HepG2 (cell line): ENCODE results near the gene SYTL5. TPM values are rescaled to one million over a fixed set of nuclear protein-coding genes. Genes with fewer than 3 reads are reported as not detected.

Experiments used
- ATAC-seq: fragments of 200-7000 bp; cut with Tn5 transposase; 3 replicates; pipeline ENCODE4 v1.9.1; 2020; ENCODE audit warnings: mild to moderate bottlenecking, moderate library complexity
- BruUV-seq: library from RNA; stranded (reverse); fragments of 400-500 nt; replicated peaks from 2 replicates; lab custom pipeline; 2021; lab: Mats Ljungman, UMichigan
- CTCF ChIA-PET: fragments of 300-600 bp; formaldehyde crosslinking; extraction: SDS; loops from one replicate; lab custom pipeline; 2021; ENCODE audit warnings: low total read pairs, inconsistent platforms, low intra/inter-chr PET ratio; lab: Yijun Ruan, JAX
- POLR2A ChIA-PET: fragments of 350-600 bp; sonication (Branson Sonifier 250); formaldehyde crosslinking; loops from one replicate; lab custom pipeline; 2020; ENCODE audit warnings: antibody characterized with exemption, inconsistent platforms; lab: Yijun Ruan, JAX
- DNase-seq: peaks from one replicate; pipeline ENCODE4 v3.0.0-alpha.2; 2015; ENCODE audit warnings: low spot score
- FAIRE-seq: peaks from 3 replicates; lab custom pipeline; 2011; peaks lifted over from hg19 to GRCh38; lab: Jason Lieb, UNC
- H2AFZ ChIP-seq: one replicate; pipeline ENCODE4 v1.6.1; 2011; ENCODE audit warnings: low read length, inconsistent platforms
- H3K27ac ChIP-seq: fragments of 300-600 bp; 3 replicates; pipeline ENCODE4 v1.8.0; 2011; ENCODE audit warnings: mixed run types, mild to moderate bottlenecking, mixed read lengths, low read length, inconsistent platforms; ENCODE audit not compliant: insufficient read depth; ENCODE audit errors: extremely low read length
- H3K27me3 ChIP-seq, 2 experiments: fragments of 200-600 bp in 1 of 2; 2 replicates in 1 of 2; 3 replicates in 1 of 2; pipeline versions ENCODE4 v1.6.0 to v1.8.0; 2011; ENCODE audit warnings: low read length in 2 of 2, mild to moderate bottlenecking in 2 of 2, moderate library complexity in 2 of 2, inconsistent platforms in 1 of 2; ENCODE audit not compliant: insufficient read depth in 2 of 2, control insufficient read depth in 1 of 2
- H3K36me3 ChIP-seq, 2 experiments: fragments of 200-600 bp in 1 of 2; replicated peaks in 1 of 2; 2 replicates in 1 of 2; 3 replicates in 1 of 2; pipeline versions ENCODE4 v1.5.1 to v1.8.0; 2011; ENCODE audit warnings: low read length in 2 of 2, inconsistent platforms in 1 of 2; ENCODE audit not compliant: insufficient read depth in 2 of 2, control insufficient read depth in 1 of 2
- H3K4me1 ChIP-seq: 2 replicates; pipeline ENCODE4 v1.5.1; 2012; ENCODE audit warnings: low read length, inconsistent platforms; ENCODE audit not compliant: insufficient read depth
- H3K4me2 ChIP-seq: 2 replicates; pipeline ENCODE4 v1.6.0; 2011; ENCODE audit warnings: low read depth, low read length, inconsistent platforms
- H3K4me3 ChIP-seq, 3 experiments: fragments of 200-600 bp in 1 of 3; sonication (generic), shearing (Covaris generic) in 1 of 3; replicated peaks in 1 of 3; 2 replicates each; pipeline ENCODE4 v1.5.1; 2011 to 2016; ENCODE audit warnings: low read length in 3 of 3, inconsistent platforms in 2 of 3, low read depth in 2 of 3, mild to moderate bottlenecking in 2 of 3, control low read depth in 1 of 3, mixed read lengths in 1 of 3; ENCODE audit not compliant: insufficient read depth in 1 of 3
- H3K79me2 ChIP-seq: one replicate; pipeline ENCODE4 v1.6.1; 2011; ENCODE audit warnings: low read length, inconsistent platforms; ENCODE audit not compliant: insufficient read depth
- H3K9ac ChIP-seq: 2 replicates; pipeline ENCODE4 v1.6.0; 2011; ENCODE audit warnings: mild to moderate bottlenecking, low read depth, low read length, inconsistent platforms; ENCODE audit not compliant: insufficient read depth
- H3K9me3 ChIP-seq: 2 replicates; pipeline ENCODE4 v1.5.1; 2012; ENCODE audit warnings: mild to moderate bottlenecking, low read length
- H4K20me1 ChIP-seq: 2 replicates; pipeline ENCODE4 v1.6.0; 2011; ENCODE audit warnings: inconsistent platforms, mild to moderate bottlenecking, low read length, moderate library complexity; ENCODE audit not compliant: insufficient read depth
- FLYWCH1 ChIP-seq: sonication (generic); formaldehyde crosslinking; IDR thresholded peaks from 2 replicates; pipeline ENCODE4 v1.8.1; 2023; ENCODE audit warnings: mild to moderate bottlenecking, missing genetic modification reagents
- GTF3A ChIP-seq: sonication (generic); formaldehyde crosslinking; conservative IDR thresholded peaks from 2 replicates; pipeline ENCODE4 v1.4.0; 2020; ENCODE audit warnings: mild to moderate bottlenecking, missing genetic modification reagents
- IKZF5 ChIP-seq: IDR thresholded peaks from 2 replicates; pipeline ENCODE4 v1.6.1; 2018; ENCODE audit warnings: missing genetic modification reagents, mild to moderate bottlenecking, missing compliant biosample characterization
- NCOA2 ChIP-seq: sonication (generic); formaldehyde crosslinking; IDR thresholded peaks from 2 replicates; pipeline ENCODE4 v1.8.0; 2022; ENCODE audit warnings: inconsistent platforms
- NFATC3 ChIP-seq: sonication (generic); formaldehyde crosslinking; IDR thresholded peaks from 2 replicates; pipeline ENCODE4 v1.5.1; 2020; ENCODE audit warnings: mild to moderate bottlenecking, missing genetic modification reagents
- NFKBIZ ChIP-seq: IDR thresholded peaks from 2 replicates; pipeline ENCODE4 v1.6.1; 2018; ENCODE audit warnings: missing genetic modification reagents, missing compliant biosample characterization
- RELA ChIP-seq: sonication (generic); formaldehyde crosslinking; IDR thresholded peaks from 2 replicates; pipeline ENCODE4 v1.4.0; 2020; ENCODE audit warnings: missing genetic modification reagents
- SMAD3 ChIP-seq: sonication (generic); formaldehyde crosslinking; IDR thresholded peaks from 2 replicates; pipeline ENCODE4 v1.4.0; 2020; ENCODE audit warnings: missing genetic modification reagents
- SRSF9 ChIP-seq: fragments of 200-400 bp; formaldehyde crosslinking; IDR thresholded peaks from 2 replicates; pipeline ENCODE4 v1.6.1; 2018; ENCODE audit warnings: borderline replicate concordance, mild to moderate bottlenecking, low read depth, low read length; ENCODE audit not compliant: insufficient read depth, poor library complexity, severe bottlenecking
- TIGD3 ChIP-seq: sonication (generic); formaldehyde crosslinking; IDR thresholded peaks from 2 replicates; pipeline ENCODE4 v1.5.1; 2020; ENCODE audit warnings: mild to moderate bottlenecking, missing genetic modification reagents, borderline replicate concordance
- XBP1 ChIP-seq: sonication (generic); formaldehyde crosslinking; IDR thresholded peaks from 2 replicates; pipeline ENCODE4 v1.5.0; 2020; ENCODE audit warnings: missing genetic modification reagents
- ZEB1 ChIP-seq: IDR thresholded peaks from 2 replicates; pipeline ENCODE4 v1.6.1; 2012; ENCODE audit warnings: mild to moderate bottlenecking, low read depth, inconsistent platforms; ENCODE audit not compliant: insufficient replicate concordance
- ZNF513 ChIP-seq: sonication (generic); formaldehyde crosslinking; conservative IDR thresholded peaks from 2 replicates; pipeline ENCODE4 v1.5.0; 2020; ENCODE audit warnings: missing genetic modification reagents
- ZNF770 ChIP-seq: sonication (generic); formaldehyde crosslinking; IDR thresholded peaks from 2 replicates; pipeline ENCODE4 v1.5.0; 2020; ENCODE audit warnings: mild to moderate bottlenecking, missing genetic modification reagents
- in situ Hi-C: cut with HindIII; loops from 2 replicates; pipeline ENCODE4 v1.10.0; 2017; ENCODE audit warnings: low pct_unique_long_range_greater_than_20kb; ENCODE audit not compliant: extremely low pct_ligation_motif_present
- intact Hi-C: fragments of 100-400 bp; cut with micrococcal nuclease; formaldehyde crosslinking; loops from one replicate; pipeline ENCODE4 v1.10.0; 2022; ENCODE audit not compliant: unreplicated experiment
- polyA plus RNA-seq, 8 experiments: library from polyadenylated mRNA; depleted of rRNA in 3 of 8; stranded (reverse) in 7 of 8; unstranded in 1 of 8; fragments of >200 nt; fragmentation: Illumina TruSeq in 4 of 8; extraction: Trizol in 4 of 8; gene quantifications; 2 replicates each; pipeline versions ENCODE4 v1.2.1 to v1.2.3, GENCODE V29; 2011 to 2016; ENCODE audit warnings: low read depth in 4 of 8, missing spikeins in 1 of 8, mixed read lengths in 1 of 8; ENCODE audit not compliant: insufficient read depth in 1 of 8
- total RNA-seq, 5 experiments: library from RNA; depleted of rRNA; stranded (reverse); fragments of >200 nt; fragmentation: Illumina TruSeq; extraction: Trizol; gene quantifications; 2 replicates each; pipeline ENCODE4 v1.2.3, GENCODE V29; 2016; ENCODE audit warnings: low read depth in 1 of 5

SYTL5 gene
- total and polyA plus RNA-seq, 2 of the 13 experiments (the other 11 are each of a cell fraction or from before 2014, with no cell fraction given) = not detected

- Histone ChIP-seq H3K9ac (no peak overlapping the region), H3K79me2 (no peaks in the 10 kb centered on the region)
- no peak for DNase-seq
- ChIA-PET POLR2A (no interaction called here), CTCF (no interaction called here)
- intact Hi-C loops = no loop called here
- in situ Hi-C loops = no loop called here
- BruUV-seq = no TSS peak
- TF ChIP-seq SMAD3 (CRISPR knock-in tag) (no peak), NFKBIZ (CRISPR knock-in tag) (no peak), ZEB1 (no peak), ZNF513 (no peak), XBP1 (CRISPR knock-in tag) (no peak), TIGD3 (CRISPR knock-in tag) (no peak), RELA (CRISPR knock-in tag) (no peak), GTF3A (CRISPR knock-in tag) (no peak), FLYWCH1 (CRISPR knock-in tag) (no peak), SRSF9 (no peak), ZNF770 (CRISPR knock-in tag) (no peak), NCOA2 (CRISPR knock-in tag) (no peak), NFATC3 (CRISPR knock-in tag) (no peak), IKZF5 (CRISPR knock-in tag) (no peak)
- TF ChIP-seq, all 625 proteins: peak for 0
- H3K27me3 ChIP-seq = no peaks in the 10 kb centered on the region
- H3K4me2 ChIP-seq = no peak overlapping the region
- FAIRE-seq = no peak
- H3K27ac ChIP-seq = no peak overlapping the region
- no peaks in the 10 kb centered on the region for H3K4me1 ChIP-seq
- H3K9me3 ChIP-seq = no peaks in the 10 kb centered on the region
- H3K36me3 ChIP-seq = no peaks in the 10 kb centered on the region
- H4K20me1 ChIP-seq = no peaks in the 10 kb centered on the region
- no peak for ATAC-seq
- no peak overlapping the region for H2AFZ ChIP-seq
- no peak overlapping the region for H3K4me3 ChIP-seq
These were observed 73.1 kb downstream of the SYTL5 start for GRCh38 chrX:38079463-38079862.
